NCI-H524 treated with DMSO at 0.1 percent for 48 hours (cell line): Measurements from ENCODE around the gene RNF20.
A peak's percentile ranks its signal among the peaks of the same experiment; 100 is the strongest.
"Not testable (repeated sequence)": the region's sequence is repeated elsewhere in the genome, so short reads cannot be mapped to it uniquely, and the experiment has no call there.

ENCODE experiments used
- DNase-seq: peaks from one replicate; lab custom pipeline; 2025; lab: John Stamatoyannopoulos, UW

The RNF20 gene

DNA sequence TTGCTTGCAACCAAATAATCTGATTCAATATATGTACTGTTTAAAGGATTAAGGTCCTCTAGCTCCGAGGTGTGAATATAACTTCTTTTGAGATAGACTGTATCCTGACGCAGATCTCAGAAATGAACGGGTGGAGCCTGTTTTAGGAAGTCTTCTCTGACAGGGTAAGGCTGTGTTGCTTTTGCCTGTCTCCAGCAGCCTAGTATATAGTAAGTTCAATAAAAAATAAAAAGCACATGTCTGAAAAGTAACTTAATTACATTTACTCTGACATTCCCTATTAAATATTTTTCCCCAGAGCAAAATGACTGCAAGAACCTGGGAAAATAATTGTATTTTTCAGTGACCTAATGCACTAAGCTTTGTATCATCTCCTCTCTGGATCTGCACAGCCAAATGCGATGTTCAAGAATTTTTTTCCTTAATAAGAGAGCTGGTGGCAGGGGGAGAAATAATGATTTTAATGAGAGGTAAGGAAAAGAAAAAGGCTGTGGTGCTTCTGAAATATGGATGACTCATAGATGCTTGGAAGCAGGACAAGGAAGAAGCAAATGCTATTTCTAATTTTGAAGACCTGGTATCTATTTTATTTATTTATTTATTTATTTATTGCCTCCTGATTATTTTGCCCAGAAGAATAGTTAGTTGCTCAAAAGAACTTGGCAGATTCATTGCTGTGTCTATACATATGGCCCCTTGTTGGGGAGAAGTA, 53.8 kb downstream of the RNF20 start:
- DNase-seq: no peak

DNA sequence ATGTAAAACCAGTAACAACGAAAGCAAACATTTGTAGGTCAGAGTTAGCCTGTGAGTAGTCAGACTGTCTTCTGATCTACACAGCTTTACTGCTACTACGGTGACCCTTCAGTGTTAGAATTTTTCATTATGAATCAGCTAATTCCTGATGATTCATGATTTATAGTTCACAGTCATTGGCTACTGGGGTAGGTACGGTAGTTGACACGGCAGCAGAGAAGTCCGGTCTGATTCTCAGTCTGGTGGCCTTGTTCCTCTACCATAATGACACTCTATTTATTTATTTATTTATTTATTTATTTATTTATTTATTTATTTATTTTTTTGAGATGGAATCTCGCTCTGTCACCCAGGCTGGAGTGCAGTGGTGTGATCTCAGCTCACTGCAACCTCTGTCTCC, 56.4 kb downstream of the RNF20 start:
- not testable (repeated sequence) for DNase-seq

DNA sequence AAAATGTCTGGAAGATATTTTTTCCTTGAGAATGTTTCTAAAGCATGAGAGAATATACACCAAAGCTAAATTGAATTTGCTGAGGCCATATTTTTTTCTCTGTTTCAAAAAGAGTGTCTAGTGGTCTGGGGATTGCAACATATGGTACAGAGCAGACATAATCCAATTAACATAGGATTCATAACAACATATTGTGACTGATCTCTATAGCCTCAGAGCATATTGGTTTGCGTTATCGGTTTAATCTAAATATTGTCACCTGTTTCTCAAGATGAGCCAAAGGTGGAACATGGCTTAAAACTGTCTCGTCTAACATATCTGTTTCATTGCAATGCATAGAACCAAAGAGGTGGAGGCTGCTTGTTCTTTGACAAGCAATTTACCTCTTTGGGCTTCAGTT, 57.2 kb downstream of the RNF20 start:
- peak; percentile 92 for DNase-seq

DNA sequence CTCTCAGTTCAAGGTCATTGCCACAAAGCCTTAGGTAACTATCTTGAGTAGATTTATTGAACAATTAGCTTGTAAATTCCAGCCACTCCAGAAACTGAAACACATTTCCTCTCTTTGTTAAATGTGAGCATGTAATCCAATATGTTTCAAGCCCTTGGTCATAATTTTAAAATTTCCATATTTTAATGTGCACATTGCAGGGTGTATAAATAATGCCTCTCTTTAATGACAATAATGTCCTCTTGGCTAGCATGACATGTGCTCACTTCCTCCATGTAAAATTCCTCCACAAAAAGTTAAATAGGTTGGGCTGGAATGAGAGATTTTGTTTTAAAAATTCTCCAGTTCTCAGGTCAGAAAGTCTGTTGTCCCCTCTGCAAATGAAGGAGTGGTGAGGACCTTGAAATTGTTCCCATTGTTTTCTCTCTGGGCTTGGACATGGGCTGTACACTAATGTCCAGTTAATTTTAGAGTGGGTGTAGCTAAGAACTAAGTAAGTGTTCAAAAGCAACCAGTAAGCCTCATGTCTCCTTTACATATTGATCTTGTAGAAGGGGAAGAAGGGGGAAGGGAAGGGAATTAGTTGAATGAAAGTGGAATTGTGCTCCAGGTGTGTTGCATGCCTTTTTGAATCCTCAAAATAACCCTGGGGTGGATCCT, 58.3 kb downstream of the RNF20 start:
- DNase-seq: peak; percentile 19

DNA sequence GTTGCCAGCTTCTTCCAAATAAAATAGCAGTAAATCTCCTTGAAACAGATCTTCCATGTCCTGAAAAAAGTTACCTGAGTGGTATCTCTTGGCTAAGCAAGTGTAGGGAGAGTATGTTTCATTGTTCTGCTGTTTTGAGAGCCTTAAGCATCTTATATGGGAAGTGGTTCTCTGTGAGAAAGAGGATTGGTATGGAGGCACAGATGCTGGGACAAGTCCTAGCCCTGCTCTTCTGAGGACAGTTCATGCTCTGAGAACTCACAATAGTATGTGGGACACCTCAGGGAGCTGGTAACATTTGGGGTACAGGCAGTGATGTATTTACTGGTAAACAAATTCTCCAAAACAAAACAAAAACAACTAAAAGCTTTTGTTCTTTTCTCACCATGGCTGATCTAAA, 59.1 kb downstream of the RNF20 start:
- no peak for DNase-seq

DNA sequence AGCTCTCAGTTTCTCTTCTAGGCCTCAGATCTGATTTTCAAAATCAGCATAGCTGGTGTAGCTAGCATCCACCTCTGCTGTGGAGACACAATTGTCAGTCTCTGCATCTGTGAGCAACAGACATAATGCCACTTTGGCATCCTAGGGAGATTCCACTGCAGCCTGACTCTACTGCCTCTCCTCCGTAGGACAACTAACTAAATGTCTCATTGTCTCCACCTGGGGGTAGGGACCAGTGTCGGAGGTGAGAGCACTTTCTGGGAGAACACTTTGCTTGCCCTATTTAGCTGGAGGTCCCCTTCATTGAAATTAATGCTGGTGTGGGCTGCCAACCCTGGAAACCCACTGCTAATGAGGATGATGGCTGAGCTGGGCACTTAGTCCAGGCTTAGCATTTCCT, 59.7 kb downstream of the RNF20 start:
- no peak for DNase-seq

DNA sequence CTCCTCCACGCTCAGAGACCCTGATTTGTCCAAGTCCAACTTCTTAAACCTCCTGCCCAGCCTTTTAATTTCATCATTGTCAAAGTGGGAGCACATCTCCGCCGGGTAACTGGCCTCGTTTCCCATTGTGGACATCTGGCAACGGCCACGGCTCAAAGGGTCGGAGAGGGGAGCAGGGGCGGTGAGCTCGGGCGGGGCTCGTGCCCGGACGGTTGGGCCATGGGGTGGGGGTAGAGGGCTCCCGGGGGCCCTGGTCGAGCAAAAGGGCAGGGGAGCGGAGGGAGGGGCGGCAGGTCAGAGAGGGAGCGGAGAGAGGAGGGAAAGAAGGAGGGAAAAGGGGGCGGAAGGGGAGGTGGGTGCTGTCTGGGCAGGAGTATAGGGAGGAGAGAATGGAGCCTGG, 61.1 kb downstream of the RNF20 start, which contains the start of gene PPP3R2:
TSS of gene PPP3R2 (minus strand) at position 174 of the 400 bp plus-strand sequence. CDS start at position 126, 48 bp downstream.
- DNase-seq: no peak

DNA sequence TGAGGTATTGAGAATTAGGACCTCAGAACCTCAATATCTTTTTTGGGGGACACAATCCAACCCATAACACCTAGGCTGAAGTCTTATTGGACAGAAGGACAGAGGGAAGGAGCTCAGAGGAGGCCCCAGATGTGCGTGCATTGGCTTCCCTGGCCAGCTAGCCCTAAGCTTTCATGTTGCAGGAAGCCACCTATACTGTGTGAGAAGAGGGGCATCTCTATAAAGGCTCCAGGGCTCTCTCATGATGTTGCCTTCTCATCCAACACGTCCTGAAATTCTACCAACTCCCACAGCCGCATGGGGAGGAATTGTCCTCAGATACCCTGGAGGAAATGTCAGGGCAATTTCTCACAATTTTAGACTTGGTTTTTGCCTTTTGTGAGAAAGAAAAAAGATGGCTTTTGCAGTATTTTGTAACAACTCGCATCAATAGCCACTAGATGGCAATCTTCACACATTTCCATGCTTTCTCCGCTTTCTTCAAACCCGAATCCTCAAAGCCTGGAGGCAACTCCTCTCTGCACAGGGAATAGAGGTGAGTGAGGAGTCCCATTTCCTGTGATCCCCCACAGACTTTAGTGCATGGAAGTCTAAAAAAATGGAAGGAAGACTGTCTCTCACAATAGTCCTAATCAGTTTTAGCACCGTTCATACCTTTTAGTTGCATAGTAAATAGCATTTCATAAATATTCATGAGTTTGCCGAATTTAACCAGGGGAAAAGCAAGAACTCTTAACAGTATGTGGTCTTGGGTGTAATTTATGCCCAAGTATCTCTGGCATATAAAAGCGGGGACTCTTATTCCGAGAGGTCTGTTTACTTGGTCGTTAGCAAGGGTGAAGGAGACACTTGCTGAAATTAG, 68.5 kb downstream of the RNF20 start:
- DNase-seq: no peak

DNA sequence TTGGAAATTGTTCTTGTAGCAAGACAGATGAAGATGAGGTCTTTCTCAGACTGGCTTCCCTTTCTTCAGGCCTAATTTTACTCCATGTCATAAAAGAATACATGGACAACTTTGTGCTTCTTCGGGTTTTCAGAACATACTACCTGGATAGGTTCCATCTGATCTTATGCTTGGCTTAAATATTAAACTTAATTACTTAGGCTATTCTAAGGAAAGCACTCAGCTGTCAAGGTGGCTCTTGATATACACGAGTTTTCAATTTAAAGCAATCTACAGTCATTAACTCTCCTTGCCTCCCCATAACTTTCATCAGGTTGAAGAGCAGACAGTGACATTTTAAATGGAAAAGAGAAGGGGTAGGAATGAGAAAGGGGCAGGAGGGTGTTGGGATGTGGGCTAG, 70.6 kb downstream of the RNF20 start:
- DNase-seq: no peak

DNA sequence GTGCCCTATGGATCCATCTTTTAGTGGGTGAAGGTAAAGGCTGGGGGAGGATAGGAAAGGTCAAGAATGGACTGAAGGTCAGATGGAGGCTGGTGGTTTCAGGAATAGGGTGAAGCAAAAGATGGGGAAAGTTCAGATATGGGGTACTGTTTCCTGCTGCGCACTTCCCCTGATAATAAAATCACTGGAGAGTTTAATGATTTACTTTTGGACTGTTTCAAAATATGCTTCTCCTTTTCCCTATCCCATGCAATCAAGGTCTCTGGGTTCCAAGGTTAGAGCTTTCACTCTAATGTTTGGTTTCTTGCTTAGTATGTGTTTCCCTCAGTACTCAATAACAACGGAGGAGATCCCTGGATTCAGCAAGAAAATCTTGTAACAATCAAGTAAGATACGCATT, 71.9 kb downstream of the RNF20 start:
- no peak for DNase-seq
